ENCODE results near the gene SLC4A3.

Gene SLC4A3

GRCh38 chr2:219627103-219628100, at the start of gene SLC4A3:
TSS of gene SLC4A3 (plus strand) at chr2:219627630. CDS start at chr2:219627993, 363 bp downstream.
- DNase-seq, result no peak

GRCh38 chr2:219578811-219579613, 48.4 kb upstream of the SLC4A3 start:
- DNase-seq, result no peak

GRCh38 chr2:219581346-219581745, 46.1 kb upstream of the SLC4A3 start:
- no peak for DNase-seq

DNA sequence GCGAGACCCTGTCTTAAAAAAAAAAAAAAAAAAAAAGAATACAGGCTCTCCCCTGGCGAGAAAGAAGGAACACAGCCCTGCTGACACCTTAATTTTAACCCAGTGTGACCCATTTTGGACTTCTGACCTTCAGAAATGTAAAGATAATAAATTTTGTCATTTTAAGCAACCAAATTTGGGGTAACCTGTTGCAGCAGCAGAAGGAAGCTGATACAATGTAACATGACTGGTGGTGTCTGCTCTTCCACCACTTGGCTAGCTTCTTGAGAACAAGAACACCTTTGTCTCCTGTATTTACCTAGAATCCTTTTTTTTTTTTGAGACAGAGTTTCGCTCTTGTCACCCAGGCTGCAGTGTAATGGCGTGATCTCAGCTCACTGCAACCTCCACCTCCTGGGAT, 36.3 kb upstream of the SLC4A3 start:
- no peak for DNase-seq

DNA sequence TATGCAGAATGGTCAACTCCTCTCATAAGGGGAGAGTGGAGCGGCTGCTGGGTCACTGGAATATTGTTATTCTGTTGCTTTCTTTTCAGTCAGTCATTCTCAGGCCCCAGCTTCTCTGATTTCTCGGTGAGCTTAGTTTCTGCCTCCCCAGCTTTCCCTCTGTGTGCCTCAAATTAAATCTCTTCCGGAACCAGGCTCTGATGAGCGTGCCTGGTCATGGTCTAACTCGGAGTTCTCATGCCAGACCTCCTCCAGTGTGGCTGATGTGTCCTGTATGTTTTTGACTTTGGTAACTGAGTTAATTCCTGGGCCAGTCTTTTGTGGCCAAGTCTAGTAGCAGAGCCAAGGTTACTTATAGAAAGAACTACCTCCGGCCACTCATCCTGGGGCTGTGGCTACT, 34.7 kb upstream of the SLC4A3 start:
- no peak for DNase-seq

DNA sequence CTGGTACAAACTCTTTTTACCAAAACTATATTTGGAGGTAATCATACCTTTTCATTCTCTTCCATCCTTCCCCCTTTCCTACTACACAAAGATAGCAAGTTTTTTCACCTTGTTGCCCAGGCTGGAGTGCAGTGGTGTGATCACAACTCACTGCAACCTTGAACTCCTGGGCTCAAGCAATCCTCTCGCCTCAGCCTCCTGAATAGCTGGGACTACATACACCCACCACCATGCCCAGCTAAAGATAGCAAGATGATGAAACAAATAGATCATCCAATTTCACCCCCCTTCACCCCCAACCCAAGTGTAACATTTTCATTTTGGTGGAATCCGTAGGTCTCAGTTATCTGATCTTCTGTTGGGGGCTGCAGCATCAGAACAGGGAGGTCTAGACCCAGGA, 34.3 kb upstream of the SLC4A3 start:
- no peak for DNase-seq

- no peak for DNase-seq
Observed at GRCh38 chr2:219595256-219595655, 32.2 kb upstream of the SLC4A3 start.

GRCh38 chr2:219596954-219597551, 30.4 kb upstream of the SLC4A3 start:
- DNase-seq, result no peak

GRCh38 chr2:219597552-219598307, 29.7 kb upstream of the SLC4A3 start, which contains the start of gene STK11IP:
TSS of gene STK11IP (plus strand) at chr2:219597857. CDS start at chr2:219598120, 263 bp downstream.
- DNase-seq, result peak; percentile 88

GRCh38 chr2:219598308-219599078, 28.9 kb upstream of the SLC4A3 start:
- no peak for DNase-seq

- DNase-seq, result no peak
Observed at GRCh38 chr2:219603771-219604170, 23.7 kb upstream of the SLC4A3 start.

DNA sequence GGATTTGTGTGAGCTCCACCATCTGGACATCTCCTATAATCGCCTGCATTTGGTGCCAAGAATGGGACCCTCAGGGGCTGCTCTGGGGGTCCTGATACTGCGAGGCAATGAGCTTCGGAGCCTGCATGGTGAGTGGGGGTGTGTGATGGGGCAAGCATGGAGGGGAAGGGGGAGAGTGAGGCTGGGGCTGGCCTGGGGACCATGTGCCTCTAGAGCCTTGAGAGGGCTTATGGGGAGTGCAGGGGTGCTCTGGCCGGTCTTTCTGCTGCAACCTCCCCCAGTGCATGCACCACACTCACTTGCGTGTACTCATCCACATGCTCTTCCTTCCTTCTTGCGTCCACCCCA, 21.8 kb upstream of the SLC4A3 start:
- DNase-seq, result no peak

- DNase-seq, result no peak
Observed at GRCh38 chr2:219607931-219608330, 19.5 kb upstream of the SLC4A3 start.

DNA sequence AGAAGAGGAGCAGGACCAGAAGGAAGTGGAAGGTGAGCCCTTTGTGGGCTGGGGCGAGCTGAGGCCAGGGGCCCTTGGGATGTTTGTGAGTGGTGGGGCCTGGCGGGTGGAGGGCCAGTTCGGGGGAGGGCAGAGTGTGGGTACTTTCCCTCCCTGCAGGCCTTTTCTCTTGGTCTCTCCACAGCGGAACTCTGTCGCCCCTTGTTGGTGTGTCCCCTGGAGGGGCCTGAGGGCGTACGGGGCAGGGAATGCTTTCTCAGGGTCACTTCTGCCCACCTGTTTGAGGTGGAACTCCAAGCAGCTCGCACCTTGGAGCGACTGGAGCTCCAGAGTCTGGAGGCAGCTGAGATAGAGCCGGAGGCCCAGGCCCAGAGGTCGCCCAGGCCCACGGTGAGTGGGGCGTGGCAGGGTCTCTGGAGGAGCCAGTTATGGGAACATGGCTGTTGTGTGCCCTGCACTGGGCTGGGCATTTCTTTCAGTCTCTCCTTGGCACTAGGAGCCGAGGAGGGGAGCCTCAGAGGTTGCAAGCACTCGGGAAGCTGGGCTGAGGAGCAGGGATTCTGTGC, 18.9 kb upstream of the SLC4A3 start:
- no peak for DNase-seq

DNA sequence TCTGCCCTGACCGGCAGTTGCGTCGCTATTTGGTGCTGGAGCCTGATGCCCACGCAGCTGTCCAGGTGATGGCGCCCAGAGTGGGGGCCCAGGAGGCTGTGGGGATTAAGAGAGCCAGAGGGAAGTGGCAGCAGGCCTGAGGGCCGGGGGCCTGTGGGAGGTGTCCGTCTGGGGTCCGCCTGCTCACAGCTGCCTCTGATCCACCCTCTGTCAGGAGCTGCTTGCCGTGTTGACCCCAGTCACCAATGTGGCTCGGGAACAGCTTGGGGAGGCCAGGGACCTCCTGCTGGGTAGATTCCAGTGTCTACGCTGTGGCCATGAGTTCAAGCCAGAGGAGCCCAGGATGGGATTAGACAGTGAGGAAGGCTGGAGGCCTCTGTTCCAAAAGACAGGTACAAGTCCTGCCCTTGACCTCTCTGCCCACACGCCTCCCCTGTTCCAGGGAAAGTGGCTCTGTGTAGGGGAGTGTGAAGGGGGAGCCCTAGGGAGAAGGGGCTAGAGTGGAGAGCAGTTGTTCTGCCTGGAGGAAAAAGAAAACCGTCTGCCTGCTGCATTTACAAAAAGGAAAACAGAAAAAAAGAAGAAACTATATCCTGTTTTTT, 18.2 kb upstream of the SLC4A3 start:
- DNase-seq, result no peak

DNA sequence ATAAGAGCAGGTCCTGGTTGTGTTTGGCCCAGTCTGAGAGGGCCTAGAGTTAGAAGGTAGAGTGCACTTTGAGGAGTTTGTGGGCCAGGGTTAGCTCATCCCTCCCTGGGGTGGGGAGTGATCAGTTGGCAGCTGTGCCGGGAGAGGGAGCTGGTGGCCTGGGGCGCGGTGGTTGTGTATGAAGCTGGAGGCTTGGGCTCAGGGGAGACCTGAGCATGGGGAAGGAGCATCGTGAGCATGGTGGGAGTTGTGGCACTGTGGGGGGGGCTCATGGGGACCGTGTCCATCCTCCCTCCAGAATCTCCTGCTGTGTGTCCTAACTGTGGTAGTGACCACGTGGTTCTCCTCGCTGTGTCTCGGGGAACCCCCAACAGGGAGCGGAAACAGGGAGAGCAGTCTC, 16.1 kb upstream of the SLC4A3 start:
- no peak for DNase-seq

- no peak for DNase-seq
Observed at GRCh38 chr2:219611866-219612576, 15.4 kb upstream of the SLC4A3 start.

- peak; percentile 47 for DNase-seq
Observed at GRCh38 chr2:219612577-219613286, 14.7 kb upstream of the SLC4A3 start.

GRCh38 chr2:219613461-219614070, 13.9 kb upstream of the SLC4A3 start:
- DNase-seq, result no peak
